Stomach (tissue), 9 donors: ENCODE data around the gene TMEM258. TPM values are rescaled to one million over a fixed set of nuclear protein-coding genes. Genes with fewer than 3 reads are reported as not detected.

Experiments used
- DNase-seq, 2 donors: peaks; one replicate each; pipeline versions ENCODE4 v3.0.0 to v3.0.0-alpha.2; 2013 to 2019
- H3K27ac ChIP-seq, 5 donors: fragments of 200-600 bp in 4 of 5; sonication (generic) in 4 of 5; one replicate each; pipeline ENCODE4 v1.5.1; 2013 to 2019; ENCODE audit warnings: mild to moderate bottlenecking in 1 of 5, moderate library complexity in 1 of 5
- H3K27me3 ChIP-seq, 3 donors: fragments of 200-600 bp; sonication (generic); one replicate each; pipeline ENCODE4 v1.5.1; 2017 to 2019; ENCODE audit warnings: mixed run types in 1 of 3
- H3K36me3 ChIP-seq, 4 donors: fragments of 200-600 bp; sonication (generic); 1 replicate in 3 of 4; 2 replicates in 1 of 4; pipeline ENCODE4 v1.5.1; 2016 to 2019
- H3K4me1 ChIP-seq, 4 donors: fragments of 200-600 bp; sonication (generic); one replicate each; pipeline ENCODE4 v1.5.1; 2016 to 2019
- H3K4me3 ChIP-seq, 4 donors: fragments of 200-600 bp; sonication (generic) in 3 of 4; one replicate each; pipeline ENCODE4 v1.5.1; 2016 to 2019; ENCODE audit warnings: mild to moderate bottlenecking in 1 of 4
- H3K9me3 ChIP-seq, 4 donors: fragments of 200-600 bp; sonication (generic); one replicate each; pipeline ENCODE4 v1.5.1; 2016 to 2019
- CTCF ChIP-seq, 7 experiments: fragments of 450-650 bp in 4 of 7; fragments of 200-600 bp in 3 of 7; sonication (generic) in 3 of 7; IDR thresholded peaks; one replicate each; pipeline ENCODE4 v1.5.1; 2016 to 2019; ENCODE audit warnings: antibody characterized with exemption in 7 of 7, control low read depth in 2 of 7, mild to moderate bottlenecking in 1 of 7
- EP300 ChIP-seq: sonication (generic); formaldehyde crosslinking; IDR thresholded peaks from one replicate; pipeline ENCODE4 v1.6.1; 2017; ENCODE audit warnings: antibody characterized with exemption
- POLR2A ChIP-seq, 4 donors: fragments of 450-650 bp; IDR thresholded peaks; one replicate each; pipeline ENCODE4 v1.6.1; 2016; ENCODE audit warnings: antibody characterized with exemption in 4 of 4, control low read depth in 2 of 4, mild to moderate bottlenecking in 1 of 4, moderate library complexity in 1 of 4
- POLR2AphosphoS5 ChIP-seq, 3 donors: sonication (generic); formaldehyde crosslinking; IDR thresholded peaks; one replicate each; pipeline ENCODE4 v1.6.1; 2016; ENCODE audit warnings: antibody characterized with exemption in 3 of 3
- WGBS, 5 donors: extraction: QIAGEN DNeasy Blood & Tissue Kit in 3 of 5; methylation state at CpG; one replicate each; pipeline versions ENCODE4 v1.1.5 to v1.1.7; 2013 to 2018; 5-methylcytosine and 5-hydroxymethylcytosine counted together
- intact Hi-C: fragments of 100-400 bp; cut with DNase I; formaldehyde crosslinking; loops from one replicate; pipeline ENCODE4 v1.15.1; 2023; ENCODE audit warnings: low total_unique reads
- polyA plus RNA-seq, 3 donors: library from polyadenylated mRNA; stranded (reverse); fragments of 200-250 nt; gene quantifications; one replicate each; pipeline ENCODE4 v1.2.3, GENCODE V29; 2013
- total RNA-seq, 5 donors: library from RNA; depleted of rRNA; stranded (reverse); fragments of >200 nt; gene quantifications; one replicate each; pipeline versions ENCODE4 v1.1.0 to v1.2.3, GENCODE V29; 2014 to 2016
- donor health status: healthy with polysubstance abuse.
- donor health status: Bipolar disorder and iron deficiency.
- donor health status: healthy.

The TMEM258 gene
- total and polyA plus RNA-seq, 8 donors = 24.1 to 274 (median 50.3) TPM; not detected in 1

GRCh38 chr11:61773809-61774208 is 18.6 kb downstream of the TMEM258 start:
- H3K36me3 ChIP-seq = peaks cover 14 to 48% (median 25%) of the 10 kb centered on the region in 4 donors
- TF ChIP-seq POLR2A (IDR thresholded peaks at IDR 0.05) (no peak), POLR2AphosphoS5 (IDR thresholded peaks at IDR 0.05) (no peak), CTCF (IDR thresholded peaks at IDR 0.05) (no peak), EP300 (no peak)
- peaks cover 46 to 88% (median 72%) of the 10 kb centered on the region in 4 donors for H3K4me1 ChIP-seq
- intact Hi-C loops = no loop called here
- no peak overlapping the region for H3K4me3 ChIP-seq
- H3K27me3 ChIP-seq = peaks cover 0 to 10% (median 0%) of the 10 kb centered on the region in 3 donors
- WGBS, 5 donors = 77 to 83% (median 81%) methylated on average over 14 to 18 of the region's 18 CpGs
- H3K9me3 ChIP-seq = no peaks in the 10 kb centered on the region
- no peak for DNase-seq
- H3K27ac ChIP-seq = peak overlapping the region; percentile 18 to 91 (median 89)

- Histone ChIP-seq H3K27me3 (peaks cover 0 to 10% (median 0%) of the 10 kb centered on the region in 3 donors), H3K4me3 (no peak overlapping the region), H3K36me3 (peaks cover 10 to 43% (median 21%) of the 10 kb centered on the region in 4 donors), H3K27ac (peak overlapping the region; percentile 15 to 91 (median 89)), H3K4me1 (peaks cover 48 to 88% (median 74%) of the 10 kb centered on the region in 4 donors), H3K9me3 (no peaks in the 10 kb centered on the region)
- 65 to 79% (median 73%) methylated on average over 10 of the region's 10 CpGs for WGBS, 5 donors
- intact Hi-C loops = no loop called here
- TF ChIP-seq POLR2AphosphoS5 (IDR thresholded peaks at IDR 0.05) = no peak
- no peak for TF ChIP-seq EP300
- no peak for TF ChIP-seq CTCF (IDR thresholded peaks at IDR 0.05)
- no peak for TF ChIP-seq POLR2A (IDR thresholded peaks at IDR 0.05)
- DNase-seq = peak in 1 of 2 donors; percentile 86
Measured at GRCh38 chr11:61773356-61773755, 19.0 kb downstream of the TMEM258 start.

DNA sequence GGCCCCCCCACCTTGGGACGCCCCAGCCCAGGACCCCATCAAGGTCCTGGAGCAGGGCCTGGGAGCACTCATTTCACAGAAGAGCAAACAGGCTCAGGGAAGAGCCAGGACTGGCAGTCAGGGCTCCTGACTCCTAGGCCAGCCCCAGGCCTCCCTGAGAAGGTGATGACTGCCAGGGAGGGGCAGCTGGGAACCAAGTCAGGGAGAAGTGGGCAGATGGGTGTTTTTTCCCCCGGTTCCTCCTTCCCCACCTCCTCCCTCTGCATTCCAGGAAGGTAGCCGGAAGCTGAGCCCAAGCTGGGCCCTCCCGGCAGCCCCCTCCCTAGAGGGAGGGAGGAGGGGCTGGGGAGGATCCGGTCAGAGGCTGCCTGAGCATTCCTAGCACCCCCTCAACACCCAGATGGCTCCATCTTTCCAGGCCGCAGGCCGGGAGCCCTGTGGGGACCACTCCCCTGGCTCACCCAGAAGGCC is 20.4 kb downstream of the TMEM258 start:
- peak overlapping the region; percentile 89 to 95 (median 90) for H3K27ac ChIP-seq
- intact Hi-C loops = no loop called here

GRCh38 chr11:61771195-61771894 is 21.1 kb downstream of the TMEM258 start:
- Histone ChIP-seq H3K27ac (peak overlapping the region; percentile 89 to 95 (median 90)), H3K36me3 (peaks cover 0 to 25% (median 7%) of the 10 kb centered on the region in 4 donors)

More for the DNA sequence above, 20.4 kb downstream of the TMEM258 start:
- WGBS, 5 donors = 28 to 71% (median 43%) methylated on average over 1 to 7 of the region's 7 CpGs
- H3K4me3 ChIP-seq = no peak overlapping the region
- no peak for TF ChIP-seq CTCF (IDR thresholded peaks at IDR 0.05)
- peaks cover 0 to 10% (median 0%) of the 10 kb centered on the region in 3 donors for H3K27me3 ChIP-seq
- peaks cover 0 to 32% (median 10%) of the 10 kb centered on the region in 4 donors for H3K36me3 ChIP-seq
- peak in 1 of 2 donors; percentile 74 for DNase-seq
- H3K4me1 ChIP-seq = peaks cover 43 to 83% (median 73%) of the 10 kb centered on the region in 4 donors
- no peaks in the 10 kb centered on the region for H3K9me3 ChIP-seq

More at GRCh38 chr11:61771195-61771894, 21.1 kb downstream of the TMEM258 start:
- intact Hi-C loops = no loop called here
- TF ChIP-seq EP300 = no peak
- TF ChIP-seq CTCF (IDR thresholded peaks at IDR 0.05) = no peak
- no peak for DNase-seq
- H3K9me3 ChIP-seq = no peaks in the 10 kb centered on the region
- no peak overlapping the region for H3K4me3 ChIP-seq
- H3K4me1 ChIP-seq = peaks cover 47 to 83% (median 75%) of the 10 kb centered on the region in 4 donors
- H3K27me3 ChIP-seq = peaks cover 0 to 10% (median 0%) of the 10 kb centered on the region in 3 donors
- 66 to 83% (median 67%) methylated on average over 13 to 15 of the region's 15 CpGs for WGBS, 5 donors
